DOHH2 (cell line): Measurements from ENCODE around the gene PHF23.

Experiments
- EZH2phosphoT487 ChIP-seq: fragments of 200-600 bp; sonication (generic); IDR thresholded peaks from 2 replicates; pipeline ENCODE4 v1.6.1; 2017; ENCODE audit warnings: borderline replicate concordance, mild to moderate bottlenecking, antibody characterized with exemption, low read length, moderate library complexity, mixed read lengths
- TF ChIP-seq, protein P1 (sequence below): fragments of 200-600 bp; sonication (generic); IDR thresholded peaks from one replicate; pipeline ENCODE4 v1.5.1; 2014; ENCODE audit warnings: antibody characterized with exemption, mild to moderate bottlenecking, low read depth, low read length; ENCODE audit not compliant: poor library complexity, severe bottlenecking

- TF ChIP-seq, protein P1, sequence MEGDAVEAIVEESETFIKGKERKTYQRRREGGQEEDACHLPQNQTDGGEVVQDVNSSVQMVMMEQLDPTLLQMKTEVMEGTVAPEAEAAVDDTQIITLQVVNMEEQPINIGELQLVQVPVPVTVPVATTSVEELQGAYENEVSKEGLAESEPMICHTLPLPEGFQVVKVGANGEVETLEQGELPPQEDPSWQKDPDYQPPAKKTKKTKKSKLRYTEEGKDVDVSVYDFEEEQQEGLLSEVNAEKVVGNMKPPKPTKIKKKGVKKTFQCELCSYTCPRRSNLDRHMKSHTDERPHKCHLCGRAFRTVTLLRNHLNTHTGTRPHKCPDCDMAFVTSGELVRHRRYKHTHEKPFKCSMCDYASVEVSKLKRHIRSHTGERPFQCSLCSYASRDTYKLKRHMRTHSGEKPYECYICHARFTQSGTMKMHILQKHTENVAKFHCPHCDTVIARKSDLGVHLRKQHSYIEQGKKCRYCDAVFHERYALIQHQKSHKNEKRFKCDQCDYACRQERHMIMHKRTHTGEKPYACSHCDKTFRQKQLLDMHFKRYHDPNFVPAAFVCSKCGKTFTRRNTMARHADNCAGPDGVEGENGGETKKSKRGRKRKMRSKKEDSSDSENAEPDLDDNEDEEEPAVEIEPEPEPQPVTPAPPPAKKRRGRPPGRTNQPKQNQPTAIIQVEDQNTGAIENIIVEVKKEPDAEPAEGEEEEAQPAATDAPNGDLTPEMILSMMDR = no peak
- TF ChIP-seq EZH2phosphoT487 = no peak
Observed at GRCh38 chr17:7191571-7192270, 47.5 kb downstream of the PHF23 start.
